Gastrocnemius medialis (tissue), 4 donors: ENCODE data around the gene CHAD.

Experiments
- CTCF ChIP-seq, 5 experiments: fragments of 450-650 bp in 3 of 5; fragments of 200-600 bp in 2 of 5; sonication (generic) in 2 of 5; IDR thresholded peaks in 4 of 5; conservative IDR thresholded peaks in 1 of 5; 1 replicate in 4 of 5; 2 replicates in 1 of 5; pipeline ENCODE4 v1.5.1; 2016 to 2019; ENCODE audit warnings: antibody characterized with exemption in 5 of 5, mild to moderate bottlenecking in 3 of 5, moderate library complexity in 3 of 5
- POLR2A ChIP-seq, 2 donors: fragments of 450-650 bp; IDR thresholded peaks; one replicate each; pipeline ENCODE4 v1.6.1; 2017; ENCODE audit warnings: antibody characterized with exemption in 2 of 2, mild to moderate bottlenecking in 2 of 2, moderate library complexity in 2 of 2

DNA sequence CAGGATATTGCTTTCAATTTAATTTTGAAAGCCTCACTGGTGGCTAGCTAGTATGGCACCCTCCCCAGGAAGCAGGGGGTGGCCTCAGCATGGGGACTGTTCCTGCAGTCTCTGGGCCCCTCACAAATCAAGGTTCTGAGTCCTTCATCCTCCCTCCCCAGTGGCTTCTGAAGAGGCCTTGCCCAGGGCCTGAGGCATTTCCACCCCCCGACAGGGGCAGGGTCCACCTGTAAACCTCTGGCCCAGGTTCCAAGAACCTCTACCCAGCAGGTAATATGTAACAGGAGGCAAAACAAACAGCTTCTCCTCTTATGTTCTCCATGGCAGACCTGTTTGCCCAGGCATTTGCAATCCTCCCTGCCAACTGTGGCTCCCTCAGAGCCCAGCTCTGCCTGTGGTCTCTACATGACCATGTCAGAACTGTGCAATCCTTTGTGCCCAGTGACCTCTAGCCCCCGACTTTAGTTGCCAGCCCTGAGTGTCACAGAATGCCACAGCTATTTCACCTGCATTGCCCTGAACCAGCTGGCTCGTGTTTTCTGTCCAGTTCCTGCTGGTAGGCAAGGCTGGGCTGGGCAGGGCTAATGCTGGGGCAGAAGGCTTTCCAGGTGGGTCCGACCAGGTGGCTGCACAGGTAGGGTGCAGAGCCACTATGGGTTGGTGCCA lies 28.4 kb downstream of the CHAD start:
- no peak for TF ChIP-seq POLR2A (IDR thresholded peaks at IDR 0.05)
- TF ChIP-seq CTCF (IDR thresholded peaks at IDR 0.05 in 4 of 5, conservative IDR thresholded peaks at IDR 0.05 in 1 of 5) = no peak
